ENCODE results near the gene NEU3. TPM values are rescaled to one million over a fixed set of nuclear protein-coding genes. Genes with fewer than 3 reads are reported as not detected.

The NEU3 gene
- total RNA-seq, 1 experiment from 2014 or later: 12.5 TPM

DNA sequence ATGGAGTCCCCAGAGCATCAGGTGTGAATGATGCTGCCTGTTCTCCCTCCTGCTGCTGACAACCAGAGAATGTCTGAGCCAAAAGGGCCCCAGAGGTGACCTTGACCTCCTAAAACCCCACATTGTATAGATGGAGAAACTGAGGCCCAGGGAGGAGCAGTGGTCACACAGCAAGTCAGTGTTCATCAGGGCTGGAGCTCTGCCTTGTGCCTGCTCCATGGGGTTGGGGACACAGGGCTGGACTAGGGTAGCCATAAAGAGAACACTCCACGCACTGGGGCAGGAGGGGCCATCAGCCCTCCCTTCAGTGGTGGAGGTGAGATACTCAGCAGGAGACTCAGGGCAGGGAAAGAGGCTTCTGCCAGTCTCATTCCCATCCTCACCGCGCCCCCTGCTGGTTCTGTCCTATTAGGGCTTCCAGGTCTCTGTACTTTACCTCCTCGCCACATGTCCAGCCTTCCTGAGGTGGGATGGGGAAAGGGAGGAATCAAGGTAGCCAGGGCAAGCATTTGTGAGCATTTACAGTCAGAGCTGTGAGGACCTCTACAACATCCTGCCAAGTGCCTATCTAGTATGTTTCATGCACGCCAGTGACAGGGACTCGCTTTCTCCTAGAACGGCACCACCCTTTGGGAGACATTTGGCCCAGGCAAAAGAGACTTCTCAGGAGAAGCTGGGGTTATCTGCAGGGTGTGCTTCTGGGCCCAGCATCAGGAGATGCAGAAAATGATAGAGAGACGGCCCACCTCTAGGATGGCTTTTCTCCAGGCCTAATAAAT is 43.2 kb downstream of the NEU3 start:
- H3K4me1 ChIP-seq (ENCODE audit: control insufficient read depth in 1 of 2, insufficient read depth in 2 of 2, low read length in 2 of 2): peaks cover 17 to 29% of the 10 kb centered on the region in 2 experiments
- H3K36me3 ChIP-seq (ENCODE audit: control insufficient read depth in 1 of 2, insufficient read depth in 2 of 2, low read length in 2 of 2): no peaks in the 10 kb centered on the region
- DNase-seq (ENCODE audit: low read depth, low spot score) (peak; percentile 52), ATAC-seq (peak; percentile 79)
- H3K4me2 ChIP-seq (ENCODE audit: low read length): peak overlapping the region; percentile 52
- ChIA-PET POLR2A (no interaction called here), CTCF (interaction anchor here (0.7 to 3.5 kb wide), 10 partner anchors 9 to 217 kb away, joined by 3 to 17 read pairs (median 4); partner anchors contain the start of gene NEU3), RAD21 (ENCODE audit: low non-redundant PET in 1 of 2, low total read pairs in 2 of 2, uncharacterized antibody in 2 of 2, unreplicated experiment in 2 of 2) (no interaction called here)
- H3K9me3 ChIP-seq (ENCODE audit: control insufficient read depth in 1 of 2, insufficient read depth in 1 of 2, low read depth in 1 of 2, low read length in 2 of 2): no peaks in the 10 kb centered on the region
- no peak overlapping the region for H2AFZ ChIP-seq (ENCODE audit: low read depth, low read length, poor library complexity, severe bottlenecking)
- no TSS peak for BruUV-seq (replicated peaks)
- no peaks in the 10 kb centered on the region for H3K79me2 ChIP-seq (ENCODE audit: insufficient read depth, low read length)
- no peaks in the 10 kb centered on the region for H4K20me1 ChIP-seq (ENCODE audit: insufficient read depth)
- no peaks in the 10 kb centered on the region for H3K9me2 ChIP-seq (ENCODE audit: insufficient read depth)
- no peaks in the 10 kb centered on the region for H3K27me3 ChIP-seq (ENCODE audit: insufficient read depth, low read length)
- H3K27ac ChIP-seq (ENCODE audit: low read depth, low read length): no peak overlapping the region
- peak; percentile 72 for TF ChIP-seq RAD21 (IDR thresholded peaks at IDR 0.05; ENCODE audit: low read depth)
- TF ChIP-seq, protein P1, sequence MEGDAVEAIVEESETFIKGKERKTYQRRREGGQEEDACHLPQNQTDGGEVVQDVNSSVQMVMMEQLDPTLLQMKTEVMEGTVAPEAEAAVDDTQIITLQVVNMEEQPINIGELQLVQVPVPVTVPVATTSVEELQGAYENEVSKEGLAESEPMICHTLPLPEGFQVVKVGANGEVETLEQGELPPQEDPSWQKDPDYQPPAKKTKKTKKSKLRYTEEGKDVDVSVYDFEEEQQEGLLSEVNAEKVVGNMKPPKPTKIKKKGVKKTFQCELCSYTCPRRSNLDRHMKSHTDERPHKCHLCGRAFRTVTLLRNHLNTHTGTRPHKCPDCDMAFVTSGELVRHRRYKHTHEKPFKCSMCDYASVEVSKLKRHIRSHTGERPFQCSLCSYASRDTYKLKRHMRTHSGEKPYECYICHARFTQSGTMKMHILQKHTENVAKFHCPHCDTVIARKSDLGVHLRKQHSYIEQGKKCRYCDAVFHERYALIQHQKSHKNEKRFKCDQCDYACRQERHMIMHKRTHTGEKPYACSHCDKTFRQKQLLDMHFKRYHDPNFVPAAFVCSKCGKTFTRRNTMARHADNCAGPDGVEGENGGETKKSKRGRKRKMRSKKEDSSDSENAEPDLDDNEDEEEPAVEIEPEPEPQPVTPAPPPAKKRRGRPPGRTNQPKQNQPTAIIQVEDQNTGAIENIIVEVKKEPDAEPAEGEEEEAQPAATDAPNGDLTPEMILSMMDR (IDR thresholded peaks at IDR 0.05 in 2 of 3, conservative IDR thresholded peaks at IDR 0.05 in 1 of 3; ENCODE audit: borderline replicate concordance in 1 of 3, insufficient read depth in 1 of 3, low read depth in 2 of 3, low read length in 2 of 3): peak; percentile 76 to 92 (median 81); a peak in 5 of 6 replicates
- TF ChIP-seq CEBPB (IDR thresholded peaks at IDR 0.05; ENCODE audit: low read depth): no peak
- TF ChIP-seq EZH2phosphoT487 (IDR thresholded peaks at IDR 0.05; ENCODE audit: borderline replicate concordance): no peak
- H3K4me3 ChIP-seq (replicated peaks in 1 of 2; ENCODE audit: low read depth in 1 of 2, low read length in 2 of 2): no peak overlapping the region
- intact Hi-C loops (cut with micrococcal nuclease): loop anchor here (2.0 kb wide), 1 partner anchor 103 kb away; no protein-coding TSS in a partner anchor
- no peak overlapping the region for H3K9ac ChIP-seq (ENCODE audit: low read length)

DNA sequence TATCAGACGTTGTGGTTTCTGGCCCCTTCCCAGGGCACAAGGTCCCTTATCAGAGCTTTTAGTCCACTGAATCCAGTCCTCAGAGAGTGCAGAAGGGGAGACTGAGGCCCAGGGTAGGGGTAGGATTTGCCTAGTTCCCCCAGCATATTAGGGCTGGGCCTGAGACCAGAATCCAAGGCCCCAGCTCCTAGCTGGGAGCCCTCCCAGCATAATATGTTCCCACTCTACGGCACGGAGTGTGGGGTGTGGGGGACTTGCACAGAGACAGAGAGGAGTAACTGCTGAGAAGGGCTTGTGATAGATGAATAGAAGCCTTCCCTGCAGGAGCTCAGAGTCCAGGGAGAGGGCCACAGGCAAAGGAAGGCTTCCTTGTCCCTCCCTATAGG is 43.8 kb downstream of the NEU3 start:
- no peak overlapping the region for H2AFZ ChIP-seq (ENCODE audit: low read depth, low read length, poor library complexity, severe bottlenecking)
- ChIA-PET RAD21 (ENCODE audit: low non-redundant PET in 1 of 2, low total read pairs in 2 of 2, uncharacterized antibody in 2 of 2, unreplicated experiment in 2 of 2) (no interaction called here), CTCF (interaction anchor here (0.7 to 3.5 kb wide), 5 partner anchors 9 to 216 kb away, joined by 3 to 17 read pairs (median 3); no protein-coding TSS in a partner anchor), POLR2A (no interaction called here)
- intact Hi-C loops (cut with micrococcal nuclease): loop anchor here (2.0 kb wide), 1 partner anchor 104 kb away; no protein-coding TSS in a partner anchor
- no peak overlapping the region for H3K4me3 ChIP-seq (replicated peaks in 1 of 2; ENCODE audit: low read depth in 1 of 2, low read length in 2 of 2)
- no peaks in the 10 kb centered on the region for H4K20me1 ChIP-seq (ENCODE audit: insufficient read depth)
- BruUV-seq (replicated peaks): no TSS peak
- H3K4me2 ChIP-seq (ENCODE audit: low read length): no peak overlapping the region
- ATAC-seq: no peak
- H3K27me3 ChIP-seq (ENCODE audit: insufficient read depth, low read length): no peaks in the 10 kb centered on the region
- H3K36me3 ChIP-seq (ENCODE audit: control insufficient read depth in 1 of 2, insufficient read depth in 2 of 2, low read length in 2 of 2): no peaks in the 10 kb centered on the region
- H3K27ac ChIP-seq (ENCODE audit: low read depth, low read length): no peak overlapping the region
- H3K9me3 ChIP-seq (ENCODE audit: control insufficient read depth in 1 of 2, insufficient read depth in 1 of 2, low read depth in 1 of 2, low read length in 2 of 2): no peaks in the 10 kb centered on the region
- no peak for DNase-seq (ENCODE audit: low read depth, low spot score)
- no peaks in the 10 kb centered on the region for H3K9me2 ChIP-seq (ENCODE audit: insufficient read depth)
- H3K4me1 ChIP-seq (ENCODE audit: control insufficient read depth in 1 of 2, insufficient read depth in 2 of 2, low read length in 2 of 2): peaks cover 17 to 29% of the 10 kb centered on the region in 2 experiments
- no peak overlapping the region for H3K9ac ChIP-seq (ENCODE audit: low read length)
- no peaks in the 10 kb centered on the region for H3K79me2 ChIP-seq (ENCODE audit: insufficient read depth, low read length)
- TF ChIP-seq, protein P2, sequence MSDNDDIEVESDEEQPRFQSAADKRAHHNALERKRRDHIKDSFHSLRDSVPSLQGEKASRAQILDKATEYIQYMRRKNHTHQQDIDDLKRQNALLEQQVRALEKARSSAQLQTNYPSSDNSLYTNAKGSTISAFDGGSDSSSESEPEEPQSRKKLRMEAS (IDR thresholded peaks at IDR 0.05): no peak
- TF ChIP-seq, protein P3, sequence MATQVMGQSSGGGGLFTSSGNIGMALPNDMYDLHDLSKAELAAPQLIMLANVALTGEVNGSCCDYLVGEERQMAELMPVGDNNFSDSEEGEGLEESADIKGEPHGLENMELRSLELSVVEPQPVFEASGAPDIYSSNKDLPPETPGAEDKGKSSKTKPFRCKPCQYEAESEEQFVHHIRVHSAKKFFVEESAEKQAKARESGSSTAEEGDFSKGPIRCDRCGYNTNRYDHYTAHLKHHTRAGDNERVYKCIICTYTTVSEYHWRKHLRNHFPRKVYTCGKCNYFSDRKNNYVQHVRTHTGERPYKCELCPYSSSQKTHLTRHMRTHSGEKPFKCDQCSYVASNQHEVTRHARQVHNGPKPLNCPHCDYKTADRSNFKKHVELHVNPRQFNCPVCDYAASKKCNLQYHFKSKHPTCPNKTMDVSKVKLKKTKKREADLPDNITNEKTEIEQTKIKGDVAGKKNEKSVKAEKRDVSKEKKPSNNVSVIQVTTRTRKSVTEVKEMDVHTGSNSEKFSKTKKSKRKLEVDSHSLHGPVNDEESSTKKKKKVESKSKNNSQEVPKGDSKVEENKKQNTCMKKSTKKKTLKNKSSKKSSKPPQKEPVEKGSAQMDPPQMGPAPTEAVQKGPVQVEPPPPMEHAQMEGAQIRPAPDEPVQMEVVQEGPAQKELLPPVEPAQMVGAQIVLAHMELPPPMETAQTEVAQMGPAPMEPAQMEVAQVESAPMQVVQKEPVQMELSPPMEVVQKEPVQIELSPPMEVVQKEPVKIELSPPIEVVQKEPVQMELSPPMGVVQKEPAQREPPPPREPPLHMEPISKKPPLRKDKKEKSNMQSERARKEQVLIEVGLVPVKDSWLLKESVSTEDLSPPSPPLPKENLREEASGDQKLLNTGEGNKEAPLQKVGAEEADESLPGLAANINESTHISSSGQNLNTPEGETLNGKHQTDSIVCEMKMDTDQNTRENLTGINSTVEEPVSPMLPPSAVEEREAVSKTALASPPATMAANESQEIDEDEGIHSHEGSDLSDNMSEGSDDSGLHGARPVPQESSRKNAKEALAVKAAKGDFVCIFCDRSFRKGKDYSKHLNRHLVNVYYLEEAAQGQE (IDR thresholded peaks at IDR 0.05; ENCODE audit: low read depth): no peak
- TF ChIP-seq CBX3 (IDR thresholded peaks at IDR 0.05; ENCODE audit: low read depth) (no peak), TCF7L2 (IDR thresholded peaks at IDR 0.05; ENCODE audit: borderline replicate concordance, extremely low read depth, insufficient read depth, insufficient read length) (no peak), SP1 (IDR thresholded peaks at IDR 0.05; ENCODE audit: low read depth) (no peak), RAD21 (IDR thresholded peaks at IDR 0.05; ENCODE audit: low read depth) (no peak)
